Measurements from ENCODE around the gene PGAP3.
A peak's percentile ranks its signal among the peaks of the same experiment; 100 is the strongest.

The PGAP3 gene

GRCh38 chr17:39663688-39664580 is 23.9 kb downstream of the PGAP3 start (continued):
- peak; percentile 35 for TF ChIP-seq PRDM10 (tag by site-specific recombination; IDR thresholded peaks at IDR 0.05)
- peak; percentile 79 for TF ChIP-seq PATZ1 (tag by site-specific recombination; IDR thresholded peaks at IDR 0.05)
- TF ChIP-seq KLF1 (tag by site-specific recombination; IDR thresholded peaks at IDR 0.05) = peak; percentile 67
- TF ChIP-seq ZNF280C (tag by site-specific recombination; IDR thresholded peaks at IDR 0.05) = no peak
- no peak for TF ChIP-seq ZNF580 (tag by site-specific recombination; IDR thresholded peaks at IDR 0.05)
- no peak for TF ChIP-seq ZNF202 (tag by site-specific recombination; IDR thresholded peaks at IDR 0.05; ENCODE audit: borderline replicate concordance)
- TF ChIP-seq ZNF175 (tag by site-specific recombination; IDR thresholded peaks at IDR 0.05) = no peak
- TF ChIP-seq WT1 (tag by site-specific recombination; IDR thresholded peaks at IDR 0.05) = no peak
- no peak for TF ChIP-seq ZFP37 (tag by site-specific recombination; IDR thresholded peaks at IDR 0.05)
- no peak for TF ChIP-seq ZNF48 (tag by site-specific recombination; IDR thresholded peaks at IDR 0.05)
- TF ChIP-seq ZNF341 (tag by site-specific recombination; IDR thresholded peaks at IDR 0.05; ENCODE audit: low read depth) = no peak
- TF ChIP-seq ZNF133 (tag by site-specific recombination; IDR thresholded peaks at IDR 0.05) = no peak
- no peak for TF ChIP-seq IKZF3 (tag by site-specific recombination; IDR thresholded peaks at IDR 0.05)
- no peak for TF ChIP-seq GFI1B (tag by site-specific recombination; IDR thresholded peaks at IDR 0.05)
- TF ChIP-seq ZFP41 (tag by site-specific recombination; IDR thresholded peaks at IDR 0.05; ENCODE audit: borderline replicate concordance) = no peak
- no peak for TF ChIP-seq MYNN (tag by site-specific recombination; IDR thresholded peaks at IDR 0.05; ENCODE audit: borderline replicate concordance)
- TF ChIP-seq INSM2 (tag by site-specific recombination; IDR thresholded peaks at IDR 0.05) = no peak
- 0 out of 2 replicates have a peak, but pooled peaks have one; percentile 22 for TF ChIP-seq KLF8 (tag by site-specific recombination; IDR thresholded peaks at IDR 0.05)
- no peak for TF ChIP-seq ZNF830 (tag by site-specific recombination; IDR thresholded peaks at IDR 0.05; ENCODE audit: low read depth)
- TF ChIP-seq PBX3 (CRISPR knock-in tag; IDR thresholded peaks at IDR 0.05) = no peak
- no peak for TF ChIP-seq ELK4 (IDR thresholded peaks at IDR 0.05; ENCODE audit: borderline replicate concordance, low read depth, low read length)
- no peak for TF ChIP-seq ZNF645 (tag by site-specific recombination; IDR thresholded peaks at IDR 0.05)
- TF ChIP-seq ZNF548 (tag by site-specific recombination; IDR thresholded peaks at IDR 0.05) = no peak
- no peak for TF ChIP-seq ZNF677 (tag by site-specific recombination; IDR thresholded peaks at IDR 0.05)
- TF ChIP-seq GLIS1 (tag by site-specific recombination; IDR thresholded peaks at IDR 0.05) = peak; percentile 94
- no peak for TF ChIP-seq ZNF544 (tag by site-specific recombination; IDR thresholded peaks at IDR 0.05)

Data from HEK293 (cell line).